NCI-H2107 treated with DMSO at 0.1 percent for 48 hours (cell line): ENCODE measurements around the gene ANKRD18A.
"Not testable (repeated sequence)": the region's sequence is repeated elsewhere in the genome, so short reads cannot be mapped to it uniquely, and the experiment has no call there.

Experiments
- DNase-seq: peaks from one replicate; lab custom pipeline; 2025; ENCODE audit not compliant: unreplicated experiment; lab: John Stamatoyannopoulos, UW

Gene ANKRD18A

GRCh38 chr9:38629511-38629910 lies 9.1 kb upstream of the ANKRD18A start:
- no peak for DNase-seq

- DNase-seq = no peak
Observed at GRCh38 chr9:38626006-38626405, 5.6 kb upstream of the ANKRD18A start.

- DNase-seq = no peak
Observed at GRCh38 chr9:38622951-38623350, 2.6 kb upstream of the ANKRD18A start.

GRCh38 chr9:38622288-38622674 lies 1.9 kb upstream of the ANKRD18A start:
- peak; percentile 32 for DNase-seq

GRCh38 chr9:38621434-38622287 lies 1.3 kb upstream of the ANKRD18A start:
- DNase-seq = no peak

GRCh38 chr9:38619556-38620447 lies 594 bp downstream of the ANKRD18A start:
- DNase-seq = no peak

GRCh38 chr9:38598029-38598745 lies 22.2 kb downstream of the ANKRD18A start:
- not testable (repeated sequence) for DNase-seq

- DNase-seq = not testable (repeated sequence)
Observed at GRCh38 chr9:38595117-38595516, 25.3 kb downstream of the ANKRD18A start.

- DNase-seq = not testable (repeated sequence)
Observed at GRCh38 chr9:38591346-38592063, 28.9 kb downstream of the ANKRD18A start.

- DNase-seq = not testable (repeated sequence)
Observed at GRCh38 chr9:38583765-38584164, 36.6 kb downstream of the ANKRD18A start.

- DNase-seq = not testable (repeated sequence)
Observed at GRCh38 chr9:38580112-38580511, 40.3 kb downstream of the ANKRD18A start.

GRCh38 chr9:38576181-38576580 lies 44.2 kb downstream of the ANKRD18A start:
- not testable (repeated sequence) for DNase-seq

GRCh38 chr9:38566048-38566447 lies 54.3 kb downstream of the ANKRD18A start:
- DNase-seq = not testable (repeated sequence)

GRCh38 chr9:38565178-38565577 lies 55.2 kb downstream of the ANKRD18A start:
- not testable (repeated sequence) for DNase-seq

- DNase-seq = not testable (repeated sequence)
Observed at GRCh38 chr9:38563911-38564310, 56.5 kb downstream of the ANKRD18A start.

- DNase-seq = not testable (repeated sequence)
Observed at GRCh38 chr9:38561134-38561533, 59.3 kb downstream of the ANKRD18A start.

- not testable (repeated sequence) for DNase-seq
Observed at GRCh38 chr9:38559172-38559571, 61.2 kb downstream of the ANKRD18A start.

- not testable (repeated sequence) for DNase-seq
Observed at GRCh38 chr9:38557746-38558145, 62.6 kb downstream of the ANKRD18A start.

- not testable (repeated sequence) for DNase-seq
Observed at GRCh38 chr9:38554966-38555365, 65.4 kb downstream of the ANKRD18A start.

GRCh38 chr9:38553019-38553418 lies 67.4 kb downstream of the ANKRD18A start:
- DNase-seq = not testable (repeated sequence)
